ENCODE results near the gene TM9SF4.
A peak's percentile ranks its signal among the peaks of the same experiment; 100 is the strongest.

Gene TM9SF4
- 24.4 to 56.3 reads per million in 2 donors for total RNA-seq

- DNase-seq = peak; percentile 84
These were observed at the start of gene TM9SF4 for GRCh38 chr20:32109392-32110172. TSS of gene TM9SF4 (plus strand) at chr20:32109714. CDS start at chr20:32109741, 27 bp downstream.

- DNase-seq = no peak
These were observed 46.7 kb upstream of the TM9SF4 start for GRCh38 chr20:32062776-32063170.

GRCh38 chr20:32063695-32064094, 45.8 kb upstream of the TM9SF4 start:
- no peak for DNase-seq

GRCh38 chr20:32064667-32065066, 44.8 kb upstream of the TM9SF4 start:
- DNase-seq = no peak

GRCh38 chr20:32067234-32067821, 42.2 kb upstream of the TM9SF4 start:
- no peak for DNase-seq

GRCh38 chr20:32068174-32068573, 41.3 kb upstream of the TM9SF4 start:
- no peak for DNase-seq

GRCh38 chr20:32069711-32070110, 39.8 kb upstream of the TM9SF4 start:
- DNase-seq = no peak

- DNase-seq = no peak
These were observed 39.2 kb upstream of the TM9SF4 start for GRCh38 chr20:32070282-32070681.

GRCh38 chr20:32070690-32071213, 38.8 kb upstream of the TM9SF4 start:
- no peak for DNase-seq

GRCh38 chr20:32071395-32072167, 37.9 kb upstream of the TM9SF4 start:
- no peak for DNase-seq

GRCh38 chr20:32072168-32072750, 37.3 kb upstream of the TM9SF4 start:
- no peak for DNase-seq

GRCh38 chr20:32075534-32075933, 34.0 kb upstream of the TM9SF4 start:
- DNase-seq = no peak

- no peak for DNase-seq
These were observed 32.3 kb upstream of the TM9SF4 start for GRCh38 chr20:32077190-32077589.

- DNase-seq = no peak
These were observed 31.2 kb upstream of the TM9SF4 start for GRCh38 chr20:32078322-32078721.

- DNase-seq = no peak
These were observed 30.7 kb upstream of the TM9SF4 start for GRCh38 chr20:32078791-32079190.

GRCh38 chr20:32079655-32080109, 29.8 kb upstream of the TM9SF4 start:
- no peak for DNase-seq

GRCh38 chr20:32080783-32081182, 28.7 kb upstream of the TM9SF4 start:
- DNase-seq = no peak

- no peak for DNase-seq
These were observed 26.0 kb upstream of the TM9SF4 start for GRCh38 chr20:32083469-32083868.

- DNase-seq = no peak
These were observed 22.4 kb upstream of the TM9SF4 start for GRCh38 chr20:32087070-32087469.

GRCh38 chr20:32088759-32089158, 20.8 kb upstream of the TM9SF4 start:
- DNase-seq = no peak

GRCh38 chr20:32089637-32090362, 19.7 kb upstream of the TM9SF4 start:
- no peak for DNase-seq

- DNase-seq = peak; percentile 67
These were observed 17.6 kb upstream of the TM9SF4 start for GRCh38 chr20:32091888-32092346.

All from T-helper 9 cell (primary cell).